Esophagus squamous epithelium (tissue), 5 donors: ENCODE data around the gene MMP14. TPM values are rescaled to one million over a fixed set of nuclear protein-coding genes. Genes with fewer than 3 reads are reported as not detected.

ENCODE experiments used
- DNase-seq: peaks from one replicate; lab custom pipeline; 2025; lab: John Stamatoyannopoulos, UW
- H3K27ac ChIP-seq, 4 donors: fragments of 200-600 bp; sonication (generic); one replicate each; pipeline ENCODE4 v1.5.1; 2016 to 2019; ENCODE audit warnings: mild to moderate bottlenecking in 1 of 4
- H3K27me3 ChIP-seq, 4 donors: fragments of 200-600 bp; sonication (generic); 1 replicate in 3 of 4; 2 replicates in 1 of 4; pipeline versions ENCODE4 v1.5.1 to v1.6.0; 2017 to 2021; ENCODE audit warnings: antibody characterized with exemption in 1 of 4
- H3K36me3 ChIP-seq, 3 donors: fragments of 200-600 bp; sonication (generic); one replicate each; pipeline ENCODE4 v1.5.1; 2016 to 2019
- H3K4me1 ChIP-seq, 3 donors: fragments of 200-600 bp; sonication (generic); one replicate each; pipeline ENCODE4 v1.5.1; 2017 to 2019
- H3K4me3 ChIP-seq, 4 donors: fragments of 200-600 bp; sonication (generic); 1 replicate in 3 of 4; 2 replicates in 1 of 4; pipeline ENCODE4 v1.5.1; 2016 to 2019; ENCODE audit warnings: mild to moderate bottlenecking in 2 of 4, moderate library complexity in 1 of 4
- H3K9me3 ChIP-seq, 3 donors: fragments of 200-600 bp; sonication (generic); one replicate each; pipeline ENCODE4 v1.5.1; 2016 to 2019
- CTCF ChIP-seq, 6 experiments: fragments of 450-650 bp in 4 of 6; fragments of 200-600 bp in 2 of 6; sonication (generic) in 2 of 6; IDR thresholded peaks; one replicate each; pipeline ENCODE4 v1.5.1; 2016 to 2019; ENCODE audit warnings: antibody characterized with exemption in 6 of 6, mild to moderate bottlenecking in 4 of 6, moderate library complexity in 4 of 6
- POLR2A ChIP-seq, 4 donors: fragments of 450-650 bp; IDR thresholded peaks; one replicate each; pipeline ENCODE4 v1.6.1; 2017; ENCODE audit warnings: antibody characterized with exemption in 4 of 4, mild to moderate bottlenecking in 4 of 4, moderate library complexity in 3 of 4
- WGBS, 2 donors: methylation state at CpG; one replicate each; pipeline ENCODE4 v1.1.5; 2018; 5-methylcytosine and 5-hydroxymethylcytosine counted together
- intact Hi-C: fragments of 100-400 bp; cut with DNase I; formaldehyde crosslinking; loops from one replicate; pipeline ENCODE4 v1.15.0; 2022
- total RNA-seq, 4 donors: library from RNA; depleted of rRNA; stranded (reverse); fragments of >200 nt; gene quantifications; one replicate each; pipeline ENCODE4 v1.1.0, GENCODE V29; 2016
- donor health status: DM: yes; HTN: yes; CAD: no.

MMP14 gene
- total RNA-seq, 4 donors from 2014 or later = 67.9 to 127 (median 102) TPM

GRCh38 chr14:22875748-22876319 lies 39.4 kb downstream of the MMP14 start:
- TF ChIP-seq CTCF (IDR thresholded peaks at IDR 0.05) = no peak
- TF ChIP-seq POLR2A (IDR thresholded peaks at IDR 0.05) = no peak
- intact Hi-C loops = no loop called here
- WGBS, 2 donors = 93 to 96% methylated on average over 4 to 7 of the region's 20 CpGs
- Histone ChIP-seq H3K36me3 (peaks cover 39 to 74% (median 58%) of the 10 kb centered on the region in 3 donors), H3K4me1 (peaks cover 8 to 40% (median 20%) of the 10 kb centered on the region in 3 donors), H3K27me3 (no peaks in the 10 kb centered on the region), H3K9me3 (no peaks in the 10 kb centered on the region), H3K4me3 (no peak overlapping the region), H3K27ac (no peak overlapping the region)
- DNase-seq = no peak

- Histone ChIP-seq H3K4me1 (peaks cover 8 to 48% (median 19%) of the 10 kb centered on the region in 3 donors), H3K4me3 (no peak overlapping the region), H3K9me3 (no peaks in the 10 kb centered on the region), H3K27ac (no peak overlapping the region), H3K36me3 (peaks cover 39 to 74% (median 58%) of the 10 kb centered on the region in 3 donors), H3K27me3 (no peaks in the 10 kb centered on the region)
- 92 to 94% methylated on average over 5 to 10 of the region's 22 CpGs for WGBS, 2 donors
- DNase-seq = no peak
- TF ChIP-seq CTCF (IDR thresholded peaks at IDR 0.05) (no peak), POLR2A (IDR thresholded peaks at IDR 0.05) (no peak)
- intact Hi-C loops = no loop called here
Measured at GRCh38 chr14:22877000-22877501, 40.7 kb downstream of the MMP14 start.

GRCh38 chr14:22878271-22879246 lies 42.2 kb downstream of the MMP14 start:
- H3K27ac ChIP-seq = no peak overlapping the region
- intact Hi-C loops = no loop called here
- peaks cover 39 to 66% (median 53%) of the 10 kb centered on the region in 3 donors for H3K36me3 ChIP-seq
- H3K27me3 ChIP-seq = no peaks in the 10 kb centered on the region
- TF ChIP-seq POLR2A (IDR thresholded peaks at IDR 0.05) (no peak), CTCF (IDR thresholded peaks at IDR 0.05) (no peak)
- no peaks in the 10 kb centered on the region for H3K9me3 ChIP-seq
- 77 to 79% methylated on average over 7 of the region's 8 CpGs for WGBS, 2 donors
- no peak for DNase-seq
- H3K4me1 ChIP-seq = peaks cover under 1 to 53% (median 13%) of the 10 kb centered on the region in 3 donors
- no peak overlapping the region for H3K4me3 ChIP-seq

GRCh38 chr14:22882064-22882463 lies 45.7 kb downstream of the MMP14 start:
- no peaks in the 10 kb centered on the region for H3K9me3 ChIP-seq
- peaks cover 13 to 31% (median 20%) of the 10 kb centered on the region in 3 donors for H3K36me3 ChIP-seq
- TF ChIP-seq CTCF (IDR thresholded peaks at IDR 0.05) (no peak), POLR2A (IDR thresholded peaks at IDR 0.05) (no peak)
- 29 to 34% methylated on average over 7 of the region's 7 CpGs for WGBS, 2 donors
- DNase-seq = no peak
- no peak overlapping the region for H3K27ac ChIP-seq
- no peak overlapping the region for H3K4me3 ChIP-seq
- H3K4me1 ChIP-seq = peaks cover 5 to 40% (median 9%) of the 10 kb centered on the region in 3 donors
- intact Hi-C loops = no loop called here
- no peaks in the 10 kb centered on the region for H3K27me3 ChIP-seq
